ENCODE results near the gene UQCRC2. TPM values are rescaled to one million over a fixed set of nuclear protein-coding genes. Genes with fewer than 3 reads are reported as not detected.
"Not testable (repeated sequence)": the region's sequence is repeated elsewhere in the genome, so short reads cannot be mapped to it uniquely, and the experiment has no call there.

UQCRC2 gene
- total RNA-seq = 100 to 1,000 TPM in 2 of 6 donors, 10 to 100 TPM in 4; 78.6 to 107 (median 96.8) TPM
- 10 to 100 TPM; 49.5 to 89.0 TPM for polyA plus RNA-seq

GRCh38 chr16:21952793-21953540, at the start of gene UQCRC2:
Gene UQCRC2 (plus strand): TSS chr16:21953361. CDS start chr16:21953424, 63 bp downstream.
- 0% methylated on average over 41 of the region's 41 CpGs for WGBS, 2 donors
- peak; percentile 87 to 95 (median 88) for DNase-seq
- no peak for TF ChIP-seq CTCF (IDR thresholded peaks at IDR 0.05)
- no peak for FAIRE-seq
- peak within 1 kb of the TSS; percentile 81 to 98 (median 94) for H3K27ac ChIP-seq
- H3K36me3 ChIP-seq = peaks cover 0 to 7% (median 6%) of the 10 kb centered on the region in 3 donors
- no peaks in the 10 kb centered on the region for H3K27me3 ChIP-seq
- peak; percentile 95 to 98 (median 97) for ATAC-seq
- H3K4me1 ChIP-seq = peaks cover 6 to 28% (median 8%) of the 10 kb centered on the region in 3 donors
- intact Hi-C loops (cut with DNase I) = no loop called here
- H3K9me3 ChIP-seq = no peaks in the 10 kb centered on the region
- peak within 1 kb of the TSS; percentile 71 to 84 (median 82) for H3K4me3 ChIP-seq

GRCh38 chr16:21932650-21933049, 20.5 kb upstream of the UQCRC2 start:
- H3K4me3 ChIP-seq; FAIRE-seq; ATAC-seq; H3K27me3 ChIP-seq; intact Hi-C loops (cut with DNase I); H3K36me3 ChIP-seq; H3K4me1 ChIP-seq; H3K27ac ChIP-seq; H3K9me3 ChIP-seq; DNase-seq: not testable (repeated sequence)
- 60 to 66% methylated on average over 3 of the region's 4 CpGs for WGBS, 2 donors

- ATAC-seq; H3K27ac ChIP-seq; H3K4me3 ChIP-seq; H3K27me3 ChIP-seq; H3K9me3 ChIP-seq; intact Hi-C loops (cut with DNase I); FAIRE-seq; DNase-seq; H3K36me3 ChIP-seq: not testable (repeated sequence)
- peaks cover 0 to 13% (median 4%) of the 10 kb centered on the region in 3 donors for H3K4me1 ChIP-seq
- WGBS, 2 donors = 63 to 71% methylated on average over 3 to 4 of the region's 4 CpGs
Measured at GRCh38 chr16:21933316-21933715, 19.8 kb upstream of the UQCRC2 start.

GRCh38 chr16:21933790-21934189, 19.4 kb upstream of the UQCRC2 start:
- H3K4me1 ChIP-seq = peaks cover 0 to 13% (median 4%) of the 10 kb centered on the region in 3 donors
- 64 to 68% methylated on average over 2 to 4 of the region's 4 CpGs for WGBS, 2 donors
- H3K9me3 ChIP-seq; intact Hi-C loops (cut with DNase I); DNase-seq; H3K4me3 ChIP-seq; FAIRE-seq; H3K27me3 ChIP-seq; ATAC-seq; H3K27ac ChIP-seq; H3K36me3 ChIP-seq: not testable (repeated sequence)

GRCh38 chr16:21936216-21936615, 16.9 kb upstream of the UQCRC2 start:
- DNase-seq; H3K27ac ChIP-seq; FAIRE-seq; H3K36me3 ChIP-seq; intact Hi-C loops (cut with DNase I); ATAC-seq; H3K4me3 ChIP-seq; H3K27me3 ChIP-seq; H3K9me3 ChIP-seq: not testable (repeated sequence)
- 76 to 83% methylated on average over 6 of the region's 6 CpGs for WGBS, 2 donors
- H3K4me1 ChIP-seq = peaks cover 0 to 13% (median 4%) of the 10 kb centered on the region in 3 donors

GRCh38 chr16:21937336-21937829, 15.8 kb upstream of the UQCRC2 start:
- no peak overlapping the region for H3K27ac ChIP-seq
- TF ChIP-seq CTCF (IDR thresholded peaks at IDR 0.05) = no peak
- FAIRE-seq = no peak
- intact Hi-C loops (cut with DNase I) = no loop called here
- no peaks in the 10 kb centered on the region for H3K36me3 ChIP-seq
- H3K4me1 ChIP-seq = peaks cover 0 to 13% (median 4%) of the 10 kb centered on the region in 3 donors
- H3K27me3 ChIP-seq = no peaks in the 10 kb centered on the region
- H3K9me3 ChIP-seq = no peaks in the 10 kb centered on the region
- no peak for DNase-seq
- ATAC-seq = peak in 3 of 4 donors; percentile 28 to 61 (median 31)
- no peak overlapping the region for H3K4me3 ChIP-seq

GRCh38 chr16:21940570-21940969, 12.6 kb upstream of the UQCRC2 start:
- no peak for DNase-seq
- no peak overlapping the region for H3K27ac ChIP-seq
- FAIRE-seq = no peak
- no peaks in the 10 kb centered on the region for H3K36me3 ChIP-seq
- TF ChIP-seq CTCF (IDR thresholded peaks at IDR 0.05) = no peak
- no peak overlapping the region for H3K4me3 ChIP-seq
- H3K27me3 ChIP-seq = no peaks in the 10 kb centered on the region
- H3K9me3 ChIP-seq = no peaks in the 10 kb centered on the region
- intact Hi-C loops (cut with DNase I) = no loop called here
- H3K4me1 ChIP-seq = peaks cover 0 to 13% (median 4%) of the 10 kb centered on the region in 3 donors
- no peak for ATAC-seq
- 88 to 96% methylated on average over 1 of the region's 1 CpG for WGBS, 2 donors
